ENCODE measurements around the gene YIPF4.

YIPF4 gene

GRCh38 chr2:32237996-32238395 lies 39.7 kb upstream of the YIPF4 start:
- Histone ChIP-seq H2AFZ (ENCODE audit: low read length) (no peak overlapping the region), H3K4me3 (ENCODE audit: low read depth, low read length, poor library complexity, severe bottlenecking) (no peak overlapping the region), H3K36me3 (ENCODE audit: insufficient read depth, low read length) (peaks cover 35% of the 10 kb centered on the region), H3K4me2 (ENCODE audit: low read length) (no peak overlapping the region), H3F3A (ENCODE audit: insufficient read depth, low read length) (no peaks in the 10 kb centered on the region), H3K4me1 (ENCODE audit: insufficient read depth, low read length, severe bottlenecking) (no peaks in the 10 kb centered on the region), H4K20me1 (ENCODE audit: insufficient read depth, low read length) (no peaks in the 10 kb centered on the region), H3K27me3 (ENCODE audit: insufficient read depth, low read length) (no peaks in the 10 kb centered on the region), H3K9ac (ENCODE audit: low read length) (no peak overlapping the region), H3K9me3 (ENCODE audit: low read length) (peaks cover 5% of the 10 kb centered on the region; the same call in 1 of the 2 replicates), H3K27ac (ENCODE audit: low read depth, low read length, poor library complexity, severe bottlenecking) (no peak overlapping the region), H3K9me2 (ENCODE audit: low read depth, low read length) (no peaks in the 10 kb centered on the region), H3K79me2 (ENCODE audit: insufficient read depth, low read length) (no peaks in the 10 kb centered on the region)
- TF ChIP-seq CTCF (IDR thresholded peaks at IDR 0.05; ENCODE audit: low read length) = no peak
- no peak for TF ChIP-seq EZH2 (IDR thresholded peaks at IDR 0.05; ENCODE audit: borderline replicate concordance, low read length)

DNA sequence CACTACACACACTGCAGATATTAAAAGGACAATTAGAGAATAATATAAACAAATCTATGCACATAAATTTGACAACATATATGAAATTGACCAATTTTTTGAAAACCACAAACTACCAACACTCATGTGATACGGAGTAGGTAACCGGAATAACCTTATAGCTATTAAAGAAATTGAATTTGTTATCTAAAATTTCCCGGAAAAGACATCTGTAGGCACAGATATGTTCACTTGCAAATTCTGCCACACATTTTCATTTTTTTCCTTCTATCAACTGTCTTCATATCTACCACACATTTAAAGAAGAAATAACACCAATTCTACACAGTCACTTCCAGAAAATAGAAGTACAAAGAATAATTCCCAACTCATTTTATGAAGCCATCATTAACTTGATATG lies 35.4 kb upstream of the YIPF4 start:
- H3K79me2 ChIP-seq (ENCODE audit: insufficient read depth, low read length) = no peaks in the 10 kb centered on the region
- H3K27me3 ChIP-seq (ENCODE audit: insufficient read depth, low read length) = no peaks in the 10 kb centered on the region
- H3K9me2 ChIP-seq (ENCODE audit: low read depth, low read length) = no peaks in the 10 kb centered on the region
- no peak overlapping the region for H3K4me2 ChIP-seq (ENCODE audit: low read length)
- H3K4me1 ChIP-seq (ENCODE audit: insufficient read depth, low read length, severe bottlenecking) = no peaks in the 10 kb centered on the region
- H3K27ac ChIP-seq (ENCODE audit: low read depth, low read length, poor library complexity, severe bottlenecking) = no peak overlapping the region
- TF ChIP-seq CTCF (IDR thresholded peaks at IDR 0.05; ENCODE audit: low read length) = no peak
- TF ChIP-seq EZH2 (IDR thresholded peaks at IDR 0.05; ENCODE audit: borderline replicate concordance, low read length) = no peak
- no peaks in the 10 kb centered on the region for H3F3A ChIP-seq (ENCODE audit: insufficient read depth, low read length)
- no peaks in the 10 kb centered on the region for H3K9me3 ChIP-seq (ENCODE audit: low read length)
- H3K4me3 ChIP-seq (ENCODE audit: low read depth, low read length, poor library complexity, severe bottlenecking) = no peak overlapping the region
- no peaks in the 10 kb centered on the region for H4K20me1 ChIP-seq (ENCODE audit: insufficient read depth, low read length)
- H3K36me3 ChIP-seq (ENCODE audit: insufficient read depth, low read length) = peaks cover 12% of the 10 kb centered on the region
- no peak overlapping the region for H3K9ac ChIP-seq (ENCODE audit: low read length)
- no peak overlapping the region for H2AFZ ChIP-seq (ENCODE audit: low read length)

DNA sequence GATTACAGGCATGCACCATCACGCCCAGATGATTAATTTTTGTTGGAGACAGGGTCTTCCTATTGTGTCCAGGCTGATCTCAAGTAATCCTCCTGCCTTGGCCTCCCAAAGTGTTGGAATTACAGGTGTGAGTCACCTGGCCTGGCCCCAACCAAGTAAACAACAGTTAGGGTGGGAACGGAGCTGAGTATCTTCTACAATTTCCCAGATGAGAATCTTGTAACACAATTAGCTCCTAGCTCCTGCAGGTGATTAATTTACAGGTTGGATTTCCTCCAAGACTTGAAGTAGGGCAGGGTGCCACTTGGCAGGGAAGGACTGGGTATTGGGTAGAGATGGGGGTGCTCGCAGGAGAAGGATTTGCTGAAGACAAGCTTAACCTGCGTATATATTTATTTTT lies 30.8 kb upstream of the YIPF4 start:
- Histone ChIP-seq H3K4me2 (ENCODE audit: low read length) (no peak overlapping the region), H3K4me3 (ENCODE audit: low read depth, low read length, poor library complexity, severe bottlenecking) (no peak overlapping the region), H3K36me3 (ENCODE audit: insufficient read depth, low read length) (no peaks in the 10 kb centered on the region), H3F3A (ENCODE audit: insufficient read depth, low read length) (no peaks in the 10 kb centered on the region), H3K9me2 (ENCODE audit: low read depth, low read length) (no peaks in the 10 kb centered on the region), H2AFZ (ENCODE audit: low read length) (no peak overlapping the region), H3K27me3 (ENCODE audit: insufficient read depth, low read length) (no peaks in the 10 kb centered on the region), H3K79me2 (ENCODE audit: insufficient read depth, low read length) (no peaks in the 10 kb centered on the region), H3K27ac (ENCODE audit: low read depth, low read length, poor library complexity, severe bottlenecking) (no peak overlapping the region), H3K4me1 (ENCODE audit: insufficient read depth, low read length, severe bottlenecking) (no peaks in the 10 kb centered on the region), H3K9ac (ENCODE audit: low read length) (no peak overlapping the region), H3K9me3 (ENCODE audit: low read length) (no peaks in the 10 kb centered on the region), H4K20me1 (ENCODE audit: insufficient read depth, low read length) (no peaks in the 10 kb centered on the region)
- no peak for TF ChIP-seq CTCF (IDR thresholded peaks at IDR 0.05; ENCODE audit: low read length)
- TF ChIP-seq EZH2 (IDR thresholded peaks at IDR 0.05; ENCODE audit: borderline replicate concordance, low read length) = no peak

Measured in OCI-LY1 (cell line).